SHP77 (cell line): Measurements from ENCODE around the gene PDE11A.
"Not testable (repeated sequence)": the region's sequence is repeated elsewhere in the genome, so short reads cannot be mapped to it uniquely, and the experiment has no call there.

Experiments
- DNase-seq, 2 experiments: peaks; one replicate each; lab custom pipeline; 2025; lab: John Stamatoyannopoulos, UW

The PDE11A gene

DNA sequence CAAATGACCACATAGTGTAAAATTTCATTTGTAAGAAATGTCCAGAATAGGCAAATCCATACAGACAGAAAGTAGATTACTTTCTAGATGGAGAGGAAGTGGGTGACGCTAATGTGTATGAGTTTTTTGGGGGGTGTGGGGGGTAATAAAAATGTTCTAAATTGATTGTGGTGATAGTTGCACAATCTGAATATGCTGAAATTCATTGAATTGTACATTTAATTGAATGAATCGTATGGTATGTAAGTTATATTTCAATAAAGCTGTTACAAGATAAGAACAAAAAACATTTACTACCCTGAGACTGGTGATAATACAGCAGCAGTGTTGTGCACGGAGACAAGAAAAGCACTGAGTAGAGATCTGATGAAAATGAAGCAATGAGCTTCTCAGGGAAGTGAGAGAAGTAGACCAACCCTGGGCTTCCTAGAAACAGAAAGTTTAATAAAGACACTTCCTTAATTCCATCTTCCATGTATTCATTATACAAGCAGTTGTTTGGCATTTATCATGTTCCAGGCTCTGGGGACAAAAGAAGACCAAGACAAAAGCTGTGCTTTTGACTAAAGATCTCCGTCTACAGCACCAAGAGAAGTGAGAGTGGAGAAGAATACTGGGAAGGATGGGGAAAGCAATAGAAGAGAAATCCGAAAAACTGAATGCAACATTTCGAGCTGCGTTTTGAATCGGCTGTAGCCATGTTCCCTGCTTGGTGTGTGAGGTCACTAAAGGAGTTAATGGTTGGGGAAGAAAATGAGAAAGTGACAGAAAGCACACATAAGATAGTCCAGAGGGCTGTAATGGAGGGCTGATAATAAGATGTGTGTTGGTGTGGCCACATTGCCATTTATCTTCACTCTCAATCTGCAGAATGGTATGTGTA is 1.8 kb upstream of the PDE11A start:
- no peak for DNase-seq

GRCh38 chr2:178072000-178072382 is 586 bp downstream of the PDE11A start:
- no peak for DNase-seq

DNA sequence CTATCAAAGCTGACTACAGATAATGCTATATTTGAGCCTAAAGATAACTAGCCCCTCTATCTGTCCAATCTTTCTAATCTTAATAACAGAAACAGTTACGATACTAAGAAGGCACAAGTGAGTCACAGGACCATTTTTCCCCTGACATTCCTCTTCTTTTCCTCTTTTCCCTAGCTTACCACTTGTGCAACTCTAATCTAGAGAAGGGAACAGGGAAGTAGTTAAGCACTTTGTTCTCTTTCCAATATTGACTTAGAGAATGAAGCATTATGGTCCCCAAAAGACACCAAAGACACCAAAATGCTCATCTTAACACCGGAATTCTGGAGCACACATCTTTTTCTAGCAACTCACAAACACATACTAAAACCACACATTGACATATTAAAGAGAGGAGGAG is 1.8 kb downstream of the PDE11A start:
- DNase-seq: no peak

DNA sequence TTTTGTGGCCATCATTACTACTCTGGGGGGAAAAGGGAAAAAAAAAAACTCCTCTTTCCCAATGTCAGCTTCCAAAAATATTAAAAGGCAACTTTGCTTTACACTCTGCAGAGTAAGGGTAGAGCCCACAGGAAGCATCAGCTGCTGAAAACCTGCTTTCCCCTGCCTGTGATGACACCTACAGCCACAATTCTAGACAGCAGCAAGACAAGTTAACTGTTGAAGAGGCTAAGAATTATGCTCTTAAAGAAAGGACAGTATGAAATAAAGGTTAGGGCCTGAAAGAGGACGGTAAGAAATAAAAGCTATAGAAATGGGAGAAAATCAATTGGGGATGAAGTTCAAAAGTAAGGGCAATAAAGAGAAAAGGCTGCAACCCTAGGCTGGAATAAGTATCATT is 3.0 kb downstream of the PDE11A start:
- DNase-seq: no peak

DNA sequence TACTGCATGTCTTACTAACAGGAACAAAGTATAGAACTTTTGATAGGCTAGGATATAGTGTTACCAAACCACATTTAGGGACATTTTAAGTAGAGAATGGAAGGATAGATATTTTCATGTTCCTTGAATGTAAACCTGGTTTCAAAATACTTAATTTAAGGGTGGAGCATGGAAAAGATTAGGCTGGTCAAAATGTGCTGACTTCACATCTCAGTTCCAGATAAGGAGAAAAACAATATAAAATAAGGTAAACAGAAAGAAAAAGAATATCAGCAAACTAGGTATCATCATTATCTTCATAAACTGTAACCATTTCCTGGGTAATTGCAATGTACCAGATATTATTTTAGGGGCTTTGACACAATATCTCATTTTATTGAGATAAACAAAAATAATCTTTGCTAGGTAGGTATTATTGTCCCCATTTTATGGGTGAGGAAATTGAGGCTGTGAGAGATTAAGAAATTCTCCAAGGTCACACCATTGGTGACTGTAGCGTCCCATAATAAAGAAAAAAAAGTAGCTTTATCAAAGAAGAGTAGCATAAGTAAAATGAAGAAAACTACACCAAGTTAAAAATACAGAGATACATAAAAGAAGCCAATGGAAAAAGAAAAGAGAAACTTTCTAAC is 3.6 kb downstream of the PDE11A start:
- DNase-seq: no peak

GRCh38 chr2:178066890-178067669 is 5.5 kb downstream of the PDE11A start:
- DNase-seq: no peak

DNA sequence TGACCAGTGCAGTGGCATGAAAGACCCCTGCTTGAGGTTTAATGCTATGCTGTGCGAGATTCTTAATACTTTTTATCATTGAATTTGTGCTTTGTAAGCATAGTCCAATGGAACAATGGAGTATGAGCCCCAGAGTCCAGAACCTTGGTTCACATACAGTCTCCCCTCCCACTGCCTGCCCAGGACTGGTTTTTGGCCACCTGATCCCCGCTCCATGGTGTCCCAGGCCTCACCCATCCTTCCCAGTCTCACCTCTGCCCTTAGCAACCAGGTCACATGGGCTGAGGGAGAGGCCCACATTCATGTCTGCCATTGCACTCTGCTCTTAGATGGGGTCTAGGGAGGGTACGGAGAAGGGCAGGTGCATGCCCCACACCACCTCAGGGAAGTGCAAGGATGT is 6.3 kb downstream of the PDE11A start:
- DNase-seq: no peak

- no peak for DNase-seq
Measured at GRCh38 chr2:178059681-178060080, 12.9 kb downstream of the PDE11A start.

DNA sequence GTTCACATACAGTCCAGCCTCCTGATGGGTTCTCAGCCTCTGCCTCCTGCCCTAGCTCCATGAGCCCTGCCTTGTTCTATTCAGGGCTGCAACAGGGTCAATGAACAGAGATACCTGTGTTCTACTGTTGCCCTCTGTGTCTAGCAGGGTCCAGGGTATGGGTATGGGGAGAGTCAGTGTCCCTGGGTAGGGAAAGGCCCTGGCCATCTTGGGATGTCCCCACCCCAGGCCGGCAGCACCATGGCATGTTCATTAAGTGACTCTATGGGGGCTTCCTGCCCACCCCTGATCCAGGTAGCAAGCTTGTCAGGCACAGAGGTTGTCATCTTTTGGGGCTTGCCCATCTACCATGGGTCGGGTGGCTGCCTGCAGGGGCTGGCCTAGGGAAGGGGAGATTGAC is 13.5 kb downstream of the PDE11A start:
- no peak for DNase-seq

- no peak for DNase-seq
Measured at GRCh38 chr2:178057179-178057680, 15.3 kb downstream of the PDE11A start.

DNA sequence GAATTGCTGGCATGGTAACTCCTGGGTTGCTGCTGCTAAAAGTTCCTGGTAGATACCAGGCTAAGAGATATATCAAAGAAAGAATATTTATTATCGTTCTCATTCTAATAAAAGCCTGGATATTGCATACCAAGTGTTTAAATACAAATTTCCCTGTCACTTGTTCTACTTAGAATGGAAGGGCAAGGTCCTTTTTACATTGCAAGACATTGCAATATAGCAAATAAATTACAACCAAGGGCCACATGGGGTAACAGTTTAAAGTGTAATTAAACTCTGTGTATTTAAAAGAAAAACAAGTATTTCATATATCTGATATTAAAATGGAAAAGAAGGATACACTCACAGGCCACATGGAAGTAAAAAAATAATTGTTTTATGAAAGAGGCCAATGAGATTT is 16.2 kb downstream of the PDE11A start:
- DNase-seq: no peak

DNA sequence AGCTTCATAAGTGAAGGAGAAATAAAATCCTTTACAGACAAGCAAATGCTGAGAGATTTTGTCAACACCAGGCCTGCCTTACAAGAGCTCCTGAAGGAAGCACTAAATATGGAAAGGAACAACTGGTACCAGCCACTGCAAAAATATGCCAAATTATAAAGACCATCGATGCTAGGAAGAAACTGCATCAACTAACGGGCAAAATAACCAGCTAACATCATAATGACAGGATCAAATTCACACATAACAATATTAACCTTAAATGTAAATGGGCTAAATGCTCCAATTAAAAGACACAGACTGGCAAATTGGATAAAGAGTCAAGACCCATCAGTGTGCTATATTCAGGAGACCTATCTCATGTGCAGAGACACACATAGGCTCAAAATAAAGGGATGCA is 21.3 kb downstream of the PDE11A start:
- DNase-seq: not testable (repeated sequence)

- DNase-seq: no peak
Measured at GRCh38 chr2:178047391-178047790, 25.2 kb downstream of the PDE11A start.

DNA sequence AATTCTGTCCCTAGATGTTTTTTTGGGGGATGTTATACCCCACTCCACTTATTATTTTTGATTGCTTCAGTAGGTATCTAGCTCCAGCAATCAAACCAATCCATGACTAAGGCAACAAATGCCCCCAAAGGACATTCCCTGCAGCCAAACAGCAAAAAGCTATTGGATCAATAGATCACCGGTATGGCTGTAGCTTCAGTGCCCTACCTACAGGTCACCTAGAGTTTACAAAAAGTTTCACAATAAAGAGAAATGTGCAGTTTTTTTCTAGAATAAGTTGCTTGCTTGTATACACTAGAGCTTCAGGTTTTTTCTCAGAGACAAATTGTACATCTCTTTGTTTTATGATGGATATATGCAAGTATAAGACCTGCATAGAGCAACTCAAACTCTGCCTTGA is 27.7 kb downstream of the PDE11A start:
- no peak for DNase-seq

DNA sequence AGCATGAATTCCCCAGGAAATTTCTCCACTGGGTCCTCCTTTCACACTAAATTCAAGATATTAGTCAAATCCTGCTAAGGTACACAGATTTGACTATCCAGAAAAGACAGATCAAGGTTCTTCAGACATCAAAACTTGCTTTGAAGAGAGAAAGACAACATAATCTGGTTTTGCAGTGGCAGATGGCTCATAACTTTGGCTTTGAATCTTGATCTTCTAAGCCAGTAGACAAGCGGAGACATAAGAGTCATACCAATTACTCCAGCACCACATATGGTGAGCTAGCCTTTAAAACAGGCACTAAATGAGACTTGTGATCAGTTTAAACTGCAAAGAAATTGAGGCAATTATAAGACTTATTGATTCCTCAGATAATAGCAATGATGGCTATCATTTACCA is 29.3 kb downstream of the PDE11A start:
- no peak for DNase-seq

- DNase-seq: not testable (repeated sequence)
Measured at GRCh38 chr2:178033583-178033982, 39.0 kb downstream of the PDE11A start.

GRCh38 chr2:178029342-178029741 is 43.2 kb downstream of the PDE11A start:
- no peak for DNase-seq

DNA sequence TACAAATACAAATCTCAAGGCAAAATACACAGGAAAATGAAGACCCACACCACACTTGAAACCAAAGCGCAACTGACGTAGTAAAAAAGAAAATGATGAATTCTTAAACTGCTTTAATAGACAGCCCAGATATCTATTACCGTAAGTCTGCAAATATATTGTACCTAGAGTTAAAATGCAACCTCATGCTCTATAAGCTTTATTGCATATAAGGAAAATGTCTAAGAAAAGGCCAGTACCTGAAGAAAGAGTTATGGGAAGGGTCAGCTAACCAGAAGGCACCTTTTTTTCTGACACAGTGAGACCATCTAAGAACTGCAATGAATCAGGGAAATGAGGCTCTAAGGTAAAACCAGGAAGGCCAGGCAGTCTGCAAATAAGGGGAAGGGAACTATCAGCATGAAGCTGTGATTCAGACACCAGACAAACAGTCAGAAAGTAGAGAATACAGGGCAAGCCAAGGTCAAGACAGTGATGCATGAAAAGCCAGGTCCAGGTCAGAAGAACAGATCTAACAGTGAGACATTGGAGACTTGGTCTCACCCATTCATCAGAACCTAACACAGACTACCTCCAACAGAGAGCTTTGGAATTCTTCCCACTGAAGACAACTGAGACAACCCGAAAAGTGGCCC is 46.9 kb downstream of the PDE11A start:
- no peak for DNase-seq

GRCh38 chr2:178018141-178018540 is 54.4 kb downstream of the PDE11A start:
- DNase-seq: no peak

- DNase-seq: no peak
Measured at GRCh38 chr2:178016612-178017011, 56.0 kb downstream of the PDE11A start.

- DNase-seq: no peak
Measured at GRCh38 chr2:178012639-178013038, 59.9 kb downstream of the PDE11A start.

- no peak for DNase-seq
Measured at GRCh38 chr2:178009813-178010212, 62.8 kb downstream of the PDE11A start.
